Parathyroid adenoma (tissue), 2 donors: ENCODE results near the gene STAC2.

ENCODE experiments used
- H2AFZ ChIP-seq: fragments of 300-600 bp; sonication (generic); one replicate; pipeline ENCODE4 v1.7.0; 2017; ENCODE audit warnings: antibody characterized with exemption, mild to moderate bottlenecking
- H3K27ac ChIP-seq: fragments of 300-600 bp; sonication (generic); one replicate; pipeline ENCODE4 v1.7.0; 2017
- H3K27me3 ChIP-seq: fragments of 300-600 bp; sonication (generic); one replicate; pipeline ENCODE4 v1.7.0; 2017; ENCODE audit warnings: low read length; ENCODE audit not compliant: control insufficient read depth, insufficient read depth
- H3K36me3 ChIP-seq: fragments of 300-600 bp; sonication (generic); one replicate; pipeline ENCODE4 v1.7.0; 2017; ENCODE audit warnings: low read length; ENCODE audit not compliant: control insufficient read depth, insufficient read depth
- H3K4me1 ChIP-seq: fragments of 300-600 bp; sonication (generic); one replicate; pipeline ENCODE4 v1.7.0; 2017; ENCODE audit warnings: control low read depth
- H3K4me2 ChIP-seq: fragments of 300-600 bp; sonication (generic); one replicate; pipeline ENCODE4 v1.7.0; 2017; ENCODE audit warnings: low read length
- H3K4me3 ChIP-seq: fragments of 300-600 bp; sonication (generic); one replicate; pipeline ENCODE4 v1.7.0; 2017; ENCODE audit warnings: low read depth, low read length
- H3K79me2 ChIP-seq: fragments of 300-600 bp; sonication (generic); one replicate; pipeline ENCODE4 v1.7.0; 2017; ENCODE audit warnings: control low read depth
- H3K9ac ChIP-seq: fragments of 300-600 bp; sonication (generic); one replicate; pipeline ENCODE4 v1.7.0; 2017; ENCODE audit warnings: mild to moderate bottlenecking
- H3K9me3 ChIP-seq: fragments of 300-600 bp; sonication (generic); one replicate; pipeline ENCODE4 v1.7.0; 2017; ENCODE audit warnings: low read length; ENCODE audit not compliant: control insufficient read depth
- TF ChIP-seq, protein P1 (sequence below): fragments of 300-600 bp; sonication (generic); IDR thresholded peaks from one replicate; pipeline ENCODE4 v1.7.0; 2017; ENCODE audit warnings: antibody characterized with exemption, mild to moderate bottlenecking
- donor health status: primary hyperparathyroidism.

STAC2 gene

DNA sequence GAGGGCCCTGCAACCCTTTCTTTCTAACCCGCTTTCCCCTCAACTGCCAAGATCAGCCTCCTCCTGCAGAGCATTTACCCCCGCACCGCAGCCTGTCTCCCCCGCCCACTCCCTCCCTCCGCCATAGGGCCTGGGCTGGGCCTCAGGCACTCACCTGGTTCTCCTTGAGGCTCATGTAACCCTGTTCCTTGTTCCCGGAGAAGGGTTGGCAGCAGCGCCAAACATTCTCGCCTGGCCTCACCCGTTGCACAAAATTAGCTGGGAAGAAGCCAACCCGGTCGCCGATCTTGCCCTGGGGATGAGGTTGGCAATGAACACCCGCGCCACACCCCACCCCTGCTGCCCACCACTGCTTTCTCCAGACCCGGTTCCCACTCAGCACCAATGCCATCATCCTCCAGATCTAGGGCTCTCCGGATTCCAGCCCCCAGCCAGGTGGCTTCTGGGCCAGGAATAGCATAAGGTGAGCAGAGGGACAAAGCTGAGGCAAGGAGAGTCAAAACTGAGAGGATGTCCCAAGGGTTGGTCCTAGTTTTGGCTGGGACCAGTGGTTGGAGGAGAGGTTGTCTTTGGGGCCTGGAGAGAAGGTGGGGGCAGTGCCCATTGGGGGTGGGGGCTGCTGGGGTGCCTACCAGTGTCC, 12.8 kb downstream of the STAC2 start:
- H3K27ac ChIP-seq, result no peak overlapping the region
- peaks cover 9% of the 10 kb centered on the region for H3K4me1 ChIP-seq
- H3K27me3 ChIP-seq, result no peaks in the 10 kb centered on the region
- H3K9ac ChIP-seq, result no peak overlapping the region
- H3K79me2 ChIP-seq, result no peaks in the 10 kb centered on the region
- H3K4me3 ChIP-seq, result no peak overlapping the region
- H2AFZ ChIP-seq, result peak overlapping the region; percentile 1
- no peak overlapping the region for H3K4me2 ChIP-seq
- TF ChIP-seq, protein P1, sequence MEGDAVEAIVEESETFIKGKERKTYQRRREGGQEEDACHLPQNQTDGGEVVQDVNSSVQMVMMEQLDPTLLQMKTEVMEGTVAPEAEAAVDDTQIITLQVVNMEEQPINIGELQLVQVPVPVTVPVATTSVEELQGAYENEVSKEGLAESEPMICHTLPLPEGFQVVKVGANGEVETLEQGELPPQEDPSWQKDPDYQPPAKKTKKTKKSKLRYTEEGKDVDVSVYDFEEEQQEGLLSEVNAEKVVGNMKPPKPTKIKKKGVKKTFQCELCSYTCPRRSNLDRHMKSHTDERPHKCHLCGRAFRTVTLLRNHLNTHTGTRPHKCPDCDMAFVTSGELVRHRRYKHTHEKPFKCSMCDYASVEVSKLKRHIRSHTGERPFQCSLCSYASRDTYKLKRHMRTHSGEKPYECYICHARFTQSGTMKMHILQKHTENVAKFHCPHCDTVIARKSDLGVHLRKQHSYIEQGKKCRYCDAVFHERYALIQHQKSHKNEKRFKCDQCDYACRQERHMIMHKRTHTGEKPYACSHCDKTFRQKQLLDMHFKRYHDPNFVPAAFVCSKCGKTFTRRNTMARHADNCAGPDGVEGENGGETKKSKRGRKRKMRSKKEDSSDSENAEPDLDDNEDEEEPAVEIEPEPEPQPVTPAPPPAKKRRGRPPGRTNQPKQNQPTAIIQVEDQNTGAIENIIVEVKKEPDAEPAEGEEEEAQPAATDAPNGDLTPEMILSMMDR, result no peak
- H3K36me3 ChIP-seq, result no peaks in the 10 kb centered on the region
- H3K9me3 ChIP-seq, result no peaks in the 10 kb centered on the region

DNA sequence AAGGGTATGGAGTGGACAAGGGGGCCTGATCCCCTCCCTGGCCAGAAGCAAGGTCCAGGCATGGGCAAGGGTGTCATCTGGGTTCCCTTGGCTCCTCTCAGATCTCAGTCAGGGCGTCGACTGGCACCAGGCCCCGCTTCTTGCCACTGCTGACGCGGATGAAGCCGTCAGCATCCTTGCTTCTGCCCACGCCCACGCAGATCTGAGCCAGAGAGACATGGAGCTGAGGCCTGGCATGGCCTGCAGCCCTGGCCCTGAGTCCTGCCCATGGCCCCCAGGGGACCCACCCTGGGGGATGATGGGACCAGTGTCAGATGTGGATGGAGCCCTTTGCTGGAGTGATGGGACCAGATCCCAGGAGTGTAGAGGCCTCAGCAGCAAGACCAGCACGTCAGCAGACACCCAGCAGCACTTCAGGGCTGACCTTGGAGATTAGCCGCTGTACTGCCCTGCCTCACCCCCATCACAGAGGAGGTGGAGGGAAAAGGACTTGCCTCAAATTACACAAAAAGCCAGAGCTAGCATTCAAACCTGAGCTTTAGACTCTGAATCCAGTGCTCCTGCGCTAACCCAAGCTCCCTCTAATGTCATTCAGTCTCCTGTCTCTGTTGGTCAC, 13.4 kb downstream of the STAC2 start:
- TF ChIP-seq, protein P1, result no peak
- Histone ChIP-seq H3K4me2 (no peak overlapping the region), H3K9me3 (no peaks in the 10 kb centered on the region), H3K4me1 (peaks cover 9% of the 10 kb centered on the region), H3K27ac (no peak overlapping the region), H3K4me3 (no peak overlapping the region), H3K27me3 (no peaks in the 10 kb centered on the region), H2AFZ (no peak overlapping the region), H3K36me3 (no peaks in the 10 kb centered on the region), H3K9ac (no peak overlapping the region), H3K79me2 (no peaks in the 10 kb centered on the region)

DNA sequence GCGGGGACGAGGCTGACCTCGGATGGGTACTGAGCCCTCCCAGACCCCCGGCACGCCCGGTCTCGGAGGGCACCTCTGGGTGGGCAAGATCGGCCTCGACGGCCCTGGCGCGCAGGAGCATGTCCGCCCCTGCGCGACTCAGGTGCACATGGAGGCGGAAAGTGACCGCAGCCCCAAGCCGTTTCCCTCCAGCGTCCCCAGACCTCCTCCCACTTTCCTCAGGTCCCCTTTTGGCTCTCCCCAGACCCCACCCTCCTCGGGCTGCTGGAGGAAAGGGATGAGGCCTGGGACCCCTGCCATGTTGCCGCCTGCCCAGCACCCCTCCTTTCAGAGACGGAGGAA, 15.7 kb downstream of the STAC2 start:
- H3K27me3 ChIP-seq, result no peaks in the 10 kb centered on the region
- peaks cover 9% of the 10 kb centered on the region for H3K4me1 ChIP-seq
- TF ChIP-seq, protein P1, result no peak
- no peaks in the 10 kb centered on the region for H3K9me3 ChIP-seq
- H3K79me2 ChIP-seq, result no peaks in the 10 kb centered on the region
- peak overlapping the region; percentile 12 for H3K4me3 ChIP-seq
- peak overlapping the region; percentile 60 for H3K4me2 ChIP-seq
- peak overlapping the region; percentile 86 for H2AFZ ChIP-seq
- no peak overlapping the region for H3K9ac ChIP-seq
- no peak overlapping the region for H3K27ac ChIP-seq
- no peaks in the 10 kb centered on the region for H3K36me3 ChIP-seq

DNA sequence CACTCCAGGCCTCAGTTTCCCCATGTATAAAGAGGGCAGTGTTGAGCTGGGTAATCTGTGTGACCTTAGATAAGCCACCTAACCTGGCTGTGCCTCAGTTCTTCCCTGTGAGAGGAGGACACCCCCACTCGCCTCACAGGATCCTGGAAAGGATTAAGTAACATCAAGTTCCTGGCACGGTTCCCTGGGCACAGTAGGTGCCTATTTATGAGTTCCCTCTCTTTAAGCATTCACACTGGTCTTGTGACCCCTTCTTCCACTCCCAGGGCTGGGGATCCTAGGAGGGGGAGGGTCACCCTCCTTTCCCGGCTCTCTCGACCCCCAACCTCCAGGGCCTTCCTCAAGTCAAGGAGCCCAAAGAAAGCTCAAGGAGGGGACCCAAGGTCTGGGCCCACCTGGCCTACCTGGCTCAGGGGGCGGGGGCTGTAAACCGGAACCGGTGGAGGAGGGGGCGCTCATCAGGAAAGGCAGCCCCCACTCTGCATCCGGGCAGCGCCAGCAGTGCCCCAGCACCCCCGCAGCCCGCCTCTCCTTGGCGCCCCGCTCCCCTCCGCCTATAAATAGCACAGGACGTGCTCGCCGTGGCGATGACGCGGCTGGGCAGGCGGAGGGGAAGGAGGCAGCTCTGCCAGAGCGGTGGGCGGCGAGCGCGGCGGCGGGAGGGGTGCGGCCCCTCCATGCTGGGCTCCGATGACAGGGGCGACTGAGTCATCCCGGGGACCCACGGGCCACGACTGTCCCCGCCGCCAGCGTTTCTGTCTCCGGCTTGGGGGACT, 16.2 kb downstream of the STAC2 start:
- no peaks in the 10 kb centered on the region for H3K27me3 ChIP-seq
- H3K4me1 ChIP-seq, result peaks cover 9% of the 10 kb centered on the region
- TF ChIP-seq, protein P1, result no peak
- no peak overlapping the region for H3K9ac ChIP-seq
- H3K9me3 ChIP-seq, result no peaks in the 10 kb centered on the region
- H3K36me3 ChIP-seq, result no peaks in the 10 kb centered on the region
- no peak overlapping the region for H3K27ac ChIP-seq
- H3K79me2 ChIP-seq, result no peaks in the 10 kb centered on the region
- H3K4me3 ChIP-seq, result peak overlapping the region; percentile 12
- peak overlapping the region; percentile 86 for H2AFZ ChIP-seq
- H3K4me2 ChIP-seq, result peak overlapping the region; percentile 60
